Bone marrow (tissue), 2 donors: Measurements from ENCODE around the gene COQ10B.
A peak's percentile ranks its signal among the peaks of the same experiment; 100 is the strongest.
"Not testable (repeated sequence)": the region's sequence is repeated elsewhere in the genome, so short reads cannot be mapped to it uniquely, and the experiment has no call there.

Source experiments
- DNase-seq, 2 donors: peaks; one replicate each; lab custom pipeline; 2025; lab: John Stamatoyannopoulos, UW

The COQ10B gene

DNA sequence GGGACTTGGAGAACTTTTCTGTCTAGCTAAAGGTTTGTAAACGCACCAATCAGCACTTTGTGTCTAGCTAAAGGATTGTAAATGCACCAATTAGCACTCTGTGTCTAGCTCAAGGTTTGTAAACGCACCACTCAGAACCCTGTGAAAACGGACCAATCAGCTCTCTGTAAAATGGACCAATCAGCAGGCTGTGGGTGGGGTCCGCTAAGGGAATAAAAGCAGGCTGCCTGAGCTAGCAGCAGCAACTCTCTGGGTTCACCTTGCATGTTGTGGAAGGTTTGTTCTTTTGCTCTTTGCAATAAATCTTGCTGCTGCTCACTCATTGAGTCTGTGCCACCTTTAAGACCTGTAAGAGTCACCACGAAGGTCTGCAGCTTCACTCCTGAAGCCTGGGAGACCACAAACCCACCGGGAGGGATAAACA, 2.4 kb upstream of the COQ10B start:
- DNase-seq: not testable (repeated sequence)

DNA sequence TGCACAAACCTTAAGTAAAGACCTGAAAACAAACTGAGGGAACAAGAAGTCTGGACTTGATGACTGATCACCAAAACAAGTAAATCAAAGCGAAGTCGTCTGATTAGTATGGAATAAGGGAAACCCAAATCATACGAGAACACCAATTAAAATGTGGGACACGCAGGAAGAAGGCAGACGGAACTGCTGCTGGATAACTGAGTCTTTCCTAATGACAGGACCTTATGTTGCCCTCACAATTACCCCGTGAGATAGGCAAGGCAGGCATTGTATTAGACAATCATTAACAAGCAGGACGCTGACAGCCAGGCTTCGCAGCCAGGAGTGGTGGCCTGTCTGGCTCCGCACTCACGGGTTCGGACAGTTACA, 614 bp upstream of the COQ10B start:
- no peak for DNase-seq

DNA sequence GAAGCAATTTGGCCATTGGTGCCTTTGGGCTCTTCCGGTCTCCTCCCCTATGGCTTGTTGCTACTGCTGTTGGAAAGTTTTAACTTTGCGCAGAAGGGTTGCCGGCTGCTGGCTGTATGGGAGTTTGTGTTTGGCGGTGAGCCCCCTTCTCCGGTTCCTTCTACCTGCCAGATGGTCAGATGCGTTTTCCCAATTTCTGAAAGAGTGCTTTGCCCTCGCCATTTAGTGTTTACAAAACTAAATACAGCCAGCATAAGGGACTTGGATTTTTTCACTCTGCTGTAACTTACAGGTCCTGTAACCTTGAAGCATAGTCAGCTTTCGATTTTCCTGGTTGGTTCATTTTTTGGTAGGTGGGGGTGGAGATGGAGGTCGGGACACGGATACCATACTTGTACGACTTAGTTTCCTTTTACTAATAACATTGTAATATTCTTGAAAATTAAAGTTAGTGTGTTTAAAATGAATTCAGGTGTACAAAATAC, 604 bp downstream of the COQ10B start:
- no peak for DNase-seq

DNA sequence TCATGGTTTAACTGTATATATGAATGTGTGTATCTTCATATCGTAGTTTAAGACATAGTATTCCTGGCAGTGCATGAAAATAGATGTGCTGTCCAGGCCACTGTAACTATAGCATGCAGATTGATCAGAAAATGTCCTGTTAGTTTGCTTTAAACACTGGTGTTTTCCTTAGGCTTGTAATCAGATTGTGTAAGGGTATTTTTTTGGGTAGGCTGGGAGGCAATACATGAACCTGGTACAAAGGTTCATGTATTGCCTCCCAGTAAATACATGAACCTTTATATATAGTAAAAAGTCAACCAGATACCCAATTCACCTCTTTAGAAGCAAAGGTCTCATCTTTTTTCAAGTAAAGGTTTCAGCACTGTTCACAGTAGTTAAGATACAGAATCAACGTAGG, 1.6 kb downstream of the COQ10B start:
- no peak for DNase-seq

DNA sequence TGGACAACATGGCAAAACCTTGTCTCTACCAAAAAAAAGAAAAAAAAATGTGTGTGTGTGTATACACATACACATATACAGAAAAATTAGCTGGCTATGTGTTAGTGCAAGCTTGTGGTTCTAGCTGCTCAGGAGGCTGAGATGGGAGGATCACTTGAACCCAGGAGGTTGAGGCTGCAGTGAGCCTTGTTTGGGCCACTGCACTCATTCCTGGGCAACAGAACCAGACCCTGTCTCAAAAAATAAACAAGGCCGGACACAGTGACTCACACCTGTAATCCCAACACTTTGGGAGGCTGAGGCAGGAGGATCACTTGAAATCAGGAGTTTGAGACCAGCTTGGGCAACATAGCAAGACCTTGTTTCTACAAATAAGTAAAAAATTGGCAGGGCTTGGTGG, 2.1 kb downstream of the COQ10B start:
- DNase-seq: no peak

DNA sequence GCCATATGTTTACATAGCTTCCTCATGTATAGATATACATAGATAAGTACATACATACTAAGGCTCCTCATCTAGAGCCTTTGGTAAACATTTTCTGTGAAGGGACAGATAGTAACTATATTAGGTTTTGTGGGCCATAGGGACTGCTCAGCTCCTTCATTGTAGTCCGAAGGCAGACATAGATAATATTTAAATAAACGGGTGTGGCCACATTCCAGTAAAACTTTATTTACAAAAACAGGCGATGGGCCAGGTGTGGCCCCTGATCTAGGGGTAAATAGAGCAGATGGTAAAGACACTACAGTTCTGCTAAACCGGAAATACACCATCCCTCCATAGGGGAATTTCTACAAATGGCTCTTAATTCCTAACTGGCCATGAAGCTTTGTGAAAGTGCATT, 7.3 kb downstream of the COQ10B start:
- DNase-seq: no peak

DNA sequence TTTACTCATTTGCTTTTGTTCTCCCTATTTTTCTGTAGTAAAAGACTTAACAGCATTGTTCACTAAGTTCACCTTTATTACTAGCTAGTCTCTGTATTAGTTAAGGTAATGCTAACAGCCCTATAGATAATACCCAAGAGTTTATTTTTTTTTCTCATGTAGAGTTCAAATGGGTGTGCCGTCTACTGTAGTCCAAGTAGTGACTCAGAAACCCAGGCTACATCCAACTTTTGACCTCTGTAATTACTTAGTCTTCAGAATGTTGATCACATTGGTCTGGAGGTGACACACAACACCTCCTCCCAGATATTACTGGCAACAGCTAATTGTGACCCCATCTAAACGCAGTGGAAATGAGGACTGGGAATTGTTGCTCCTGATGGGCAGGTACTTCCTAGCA, 7.7 kb downstream of the COQ10B start:
- no peak for DNase-seq

DNA sequence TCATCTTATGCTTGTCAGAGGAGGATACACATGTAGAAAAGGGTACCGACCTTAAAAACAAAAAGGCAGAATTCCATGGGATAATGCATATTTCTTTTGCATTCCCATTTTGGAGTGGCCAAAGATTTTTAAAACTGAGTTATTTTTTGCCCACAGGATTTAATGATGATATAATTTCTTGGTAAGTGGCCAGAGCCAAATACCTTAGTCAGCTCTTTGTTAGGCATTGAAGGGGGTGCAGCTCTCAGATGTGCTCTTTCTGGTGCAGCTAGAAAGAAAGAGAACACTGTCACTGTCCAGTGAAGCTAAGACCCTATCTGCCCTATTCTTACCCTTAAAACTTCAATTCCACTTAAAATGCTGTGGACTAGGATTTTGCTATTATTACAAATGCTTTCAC, 10.8 kb downstream of the COQ10B start:
- no peak for DNase-seq

DNA sequence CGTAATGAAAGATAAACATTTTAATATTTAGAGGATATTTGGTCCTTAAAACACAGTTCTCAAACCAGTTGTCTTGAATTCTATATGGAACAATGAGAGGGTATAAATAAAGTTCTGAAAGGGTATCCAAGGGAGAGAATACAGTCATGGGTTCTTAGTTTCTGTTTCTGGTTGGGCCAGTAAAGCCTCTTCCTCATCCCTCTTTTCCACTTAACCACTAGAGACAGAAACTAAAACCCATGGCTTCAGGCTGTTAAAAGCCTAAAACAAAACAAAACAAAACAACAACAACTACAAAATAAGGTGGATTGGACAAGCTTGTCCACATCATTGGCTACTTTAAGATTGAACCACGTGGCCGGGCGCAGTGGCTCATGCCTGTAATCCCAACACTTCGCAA, 18.8 kb downstream of the COQ10B start:
- no peak for DNase-seq

DNA sequence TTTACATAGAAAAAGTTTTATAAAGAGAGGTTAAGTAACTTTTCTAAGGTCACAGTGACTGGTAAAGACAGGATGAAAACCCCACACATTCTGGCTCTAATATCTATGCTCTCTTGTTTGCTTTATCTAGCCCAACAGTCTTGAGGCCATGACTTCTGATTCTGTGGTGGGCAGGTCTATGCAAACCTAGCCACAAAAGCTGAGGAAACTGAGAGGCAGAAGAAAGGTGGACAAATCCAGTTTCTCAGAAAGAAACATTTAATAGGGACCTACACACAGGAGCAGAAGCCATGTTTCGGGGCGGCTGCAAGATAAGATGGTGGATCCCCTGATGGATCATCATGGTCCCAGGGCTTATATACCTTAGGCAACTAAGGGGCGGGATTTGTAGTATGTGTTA, 24.4 kb downstream of the COQ10B start:
- DNase-seq: no peak

DNA sequence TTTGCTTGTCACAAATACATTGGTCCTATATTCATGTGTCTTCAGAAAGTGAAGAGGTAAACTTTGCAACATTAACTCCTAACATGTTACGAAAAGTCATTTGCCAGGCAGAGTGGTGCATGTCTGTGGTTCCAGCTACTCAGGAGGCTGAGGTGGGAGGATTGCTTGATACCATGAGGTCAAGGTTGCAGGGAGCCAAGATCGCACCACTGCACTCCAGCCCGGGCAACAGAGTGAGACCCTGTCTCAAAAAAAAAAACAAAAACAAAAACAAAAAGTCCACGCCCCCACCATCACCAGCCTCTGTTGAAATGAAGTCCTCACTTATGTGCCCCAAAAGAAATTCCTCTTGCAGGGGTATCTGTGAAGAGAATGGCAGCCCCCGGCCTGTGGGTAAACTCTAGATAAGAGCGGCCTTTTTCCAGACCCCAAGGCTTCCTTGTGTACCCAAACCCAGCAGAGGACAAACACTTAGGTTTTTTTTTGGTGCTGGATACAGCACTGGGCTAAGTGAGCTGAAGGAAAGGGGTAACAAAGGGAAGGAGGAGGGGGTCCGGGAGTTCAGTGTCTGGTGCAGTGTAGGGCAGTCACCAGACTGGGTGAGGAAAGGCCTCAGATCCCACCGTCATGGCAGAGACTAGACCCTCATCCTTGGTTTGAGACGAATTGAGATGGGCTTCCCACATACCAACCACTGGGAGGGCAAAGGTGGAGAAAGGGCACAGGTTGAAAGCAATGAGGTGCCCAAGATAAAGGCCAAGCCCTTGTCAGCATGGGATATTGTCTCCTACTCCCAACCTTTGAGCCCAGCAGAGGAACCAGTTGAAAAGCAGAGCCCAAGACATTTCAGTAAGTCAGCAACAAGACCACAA, 27.0 kb downstream of the COQ10B start:
- DNase-seq: no peak

DNA sequence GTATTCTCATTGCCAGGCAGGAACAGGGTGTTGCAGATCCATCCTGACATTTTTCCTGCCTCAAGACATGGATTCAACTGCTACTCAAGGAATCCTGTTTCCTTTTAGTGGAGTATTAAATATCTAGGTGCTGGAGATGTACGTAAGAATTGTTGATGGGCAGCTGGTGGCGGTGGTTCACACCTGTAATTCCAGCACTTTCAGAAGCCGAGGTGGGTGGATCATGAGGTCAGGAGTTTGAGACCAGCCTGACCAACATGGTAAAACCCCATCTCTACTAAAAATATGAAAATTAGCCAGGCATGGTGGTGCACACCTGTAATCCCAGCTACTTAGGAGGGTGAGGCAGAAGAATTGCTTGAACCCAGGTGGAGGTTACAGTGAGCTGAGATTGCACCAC, 30.9 kb downstream of the COQ10B start:
- not testable (repeated sequence) for DNase-seq

DNA sequence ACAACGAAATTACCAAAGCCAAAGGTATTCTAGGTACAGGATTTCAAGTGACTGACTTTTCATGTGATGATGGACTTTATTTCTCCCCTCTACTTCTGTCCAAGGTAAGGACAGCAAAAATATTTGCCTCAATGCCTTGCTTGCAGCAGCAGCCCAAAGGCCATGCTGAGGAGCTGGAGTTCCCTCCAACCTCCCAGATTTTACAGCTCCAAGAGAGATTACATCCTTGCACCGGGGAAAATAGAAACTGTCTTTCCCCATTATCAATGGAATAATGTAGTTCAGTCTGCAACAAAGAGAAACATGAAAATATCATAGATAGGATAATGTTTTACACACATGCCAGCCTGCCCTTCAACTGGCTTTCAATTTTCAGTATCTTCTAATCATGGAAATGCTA, 32.8 kb downstream of the COQ10B start:
- no peak for DNase-seq

DNA sequence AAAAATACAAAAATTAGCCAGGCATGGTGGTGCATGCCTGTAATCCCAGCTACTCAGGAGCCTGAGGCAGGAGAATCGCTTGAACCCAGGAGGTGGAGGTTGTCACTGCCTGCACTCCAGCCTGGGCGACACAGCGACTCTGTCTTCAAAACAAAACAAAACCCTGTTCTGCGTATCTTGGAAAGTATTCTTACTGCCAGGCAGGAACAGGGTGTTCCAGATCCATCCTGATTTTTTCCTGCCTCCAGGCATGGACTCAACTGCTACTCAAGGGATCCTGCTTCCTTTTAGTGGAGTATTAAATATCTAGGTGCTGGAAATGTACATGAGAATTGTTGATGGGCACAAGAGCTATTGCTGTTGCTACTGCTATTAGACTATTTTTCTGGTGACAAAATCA, 34.0 kb downstream of the COQ10B start:
- no peak for DNase-seq

DNA sequence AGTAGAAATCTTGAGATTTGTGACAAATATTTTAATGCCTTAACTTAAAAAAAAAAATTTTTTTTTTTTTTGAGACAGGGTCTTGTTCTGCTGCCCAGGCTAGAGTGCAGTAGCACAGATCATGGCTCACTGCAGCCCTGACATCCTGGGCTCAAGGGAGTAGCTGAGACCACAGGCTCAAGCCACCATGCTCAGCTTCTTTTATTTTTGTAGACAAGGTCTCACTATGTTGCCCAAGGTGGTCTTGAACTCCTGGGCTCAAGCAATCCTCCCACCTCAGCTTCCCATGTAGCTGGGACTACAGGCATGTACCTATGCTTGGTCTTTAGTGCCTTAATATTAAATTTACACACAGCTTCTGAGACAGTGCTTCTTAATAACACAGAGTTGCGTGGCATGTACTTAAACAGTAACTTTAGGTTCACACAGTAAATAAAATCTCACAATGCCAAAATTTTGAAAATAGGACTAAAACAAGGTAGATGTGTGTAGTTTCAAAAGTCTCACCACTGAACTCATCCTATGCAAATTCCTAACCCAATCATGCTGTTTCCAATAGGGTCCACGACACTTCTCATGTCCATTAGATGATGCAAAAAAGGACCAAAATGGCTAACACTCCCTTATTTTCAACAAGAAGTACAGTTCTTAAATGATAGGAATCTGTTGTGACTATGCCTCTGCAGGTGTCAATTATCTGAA, 42.2 kb downstream of the COQ10B start:
- no peak for DNase-seq

DNA sequence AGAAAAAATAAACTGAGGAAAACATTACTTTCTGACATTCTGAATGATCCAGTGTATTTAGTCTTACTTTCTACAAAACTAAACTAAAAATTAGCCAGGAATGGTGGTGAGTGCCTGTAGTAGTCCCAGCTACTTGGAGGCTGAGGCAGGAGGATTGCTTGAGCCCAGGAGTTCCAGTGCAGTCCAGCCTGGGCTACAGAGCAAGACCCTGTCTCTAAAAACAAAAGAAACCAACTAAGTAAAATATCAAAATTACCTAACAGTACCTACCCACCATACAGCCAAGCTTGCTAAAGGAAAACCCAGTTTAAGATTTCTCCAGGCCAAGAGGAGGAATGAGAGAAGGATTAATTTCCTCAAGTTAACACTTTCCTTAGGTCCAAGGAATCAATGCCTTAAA, 43.3 kb downstream of the COQ10B start:
- DNase-seq: no peak

DNA sequence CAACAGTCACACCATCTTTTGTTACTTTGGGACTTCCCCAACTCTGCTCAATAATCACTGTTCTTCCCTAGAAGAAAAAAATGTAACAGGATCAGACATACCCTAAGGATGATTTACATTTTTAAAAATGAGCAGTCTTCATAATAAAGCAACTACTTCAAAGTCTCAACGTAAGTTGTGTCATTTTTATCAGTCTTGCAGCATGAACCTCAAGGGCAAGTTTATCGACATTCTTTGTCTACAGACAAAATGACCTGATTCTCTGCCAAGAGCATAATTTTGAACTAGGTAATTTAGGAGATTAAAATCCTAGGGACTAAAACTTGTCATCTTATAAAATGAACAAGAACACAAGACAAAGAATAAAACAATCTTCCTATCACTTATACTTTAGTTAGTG, 44.0 kb downstream of the COQ10B start:
- DNase-seq: no peak

DNA sequence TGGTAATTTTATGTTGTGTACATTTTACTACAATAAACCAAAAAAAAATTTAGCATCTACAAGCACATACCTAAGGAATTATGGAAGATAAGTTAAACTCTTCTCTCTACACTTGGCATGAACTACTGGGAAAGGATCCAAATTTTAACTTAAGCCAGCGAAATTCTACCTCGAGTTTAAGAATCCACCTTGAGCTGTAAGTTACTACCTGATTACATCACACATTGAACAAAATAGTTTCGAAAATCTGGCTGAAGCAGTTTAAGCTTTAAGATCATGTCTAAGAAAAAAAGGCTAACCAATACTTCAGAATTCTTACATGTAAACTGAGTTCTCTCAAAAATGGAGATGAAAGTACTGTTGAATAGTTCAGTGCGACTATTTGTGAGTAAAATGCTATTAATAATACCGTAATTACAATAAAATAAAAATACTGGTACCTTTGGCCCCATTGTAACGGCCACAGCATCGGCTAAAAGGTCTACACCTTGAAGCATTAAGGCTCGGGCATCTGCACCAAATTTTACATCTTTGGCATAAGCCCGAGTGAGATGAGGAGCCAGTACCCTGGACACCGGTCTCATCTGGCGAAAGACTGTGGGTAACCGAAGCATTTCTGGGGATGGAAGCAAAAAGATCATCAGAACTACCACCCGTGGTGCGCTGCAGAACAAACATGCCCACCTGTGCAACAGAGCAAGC, 45.0 kb downstream of the COQ10B start:
- DNase-seq: no peak

DNA sequence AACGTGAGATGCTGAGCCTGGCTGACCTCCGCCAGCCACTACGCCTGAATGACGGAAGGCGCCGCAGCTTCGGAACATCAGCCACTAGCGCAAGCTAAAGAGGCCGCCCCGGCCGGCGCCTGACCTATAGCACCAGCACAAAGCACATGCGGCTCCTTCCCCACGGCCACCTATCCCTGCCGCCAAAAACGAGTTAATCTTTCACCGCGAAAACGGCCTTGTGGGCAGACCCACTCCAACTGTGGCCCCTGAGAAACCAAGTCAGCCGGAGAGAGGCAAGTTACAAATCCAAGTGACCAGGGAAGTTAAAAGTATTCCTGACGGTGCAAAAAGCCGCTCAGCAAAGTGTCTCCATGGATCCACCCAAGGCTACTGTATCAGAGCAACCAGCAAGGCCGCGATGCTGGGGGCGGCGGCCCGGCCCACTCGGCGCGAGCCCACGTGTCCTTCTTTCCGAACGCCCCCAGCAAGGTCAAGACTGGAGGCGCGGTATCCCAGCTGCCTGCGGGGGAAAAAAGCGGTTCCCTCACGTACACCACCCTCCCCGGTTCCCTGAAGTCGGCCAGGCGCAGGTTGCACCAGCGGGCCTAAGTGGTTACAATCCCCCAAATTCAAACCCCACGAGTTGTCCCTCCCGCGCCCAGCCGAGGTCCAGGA, 45.7 kb downstream of the COQ10B start:
- DNase-seq: peak in 1 of 2 donors; percentile 63

DNA sequence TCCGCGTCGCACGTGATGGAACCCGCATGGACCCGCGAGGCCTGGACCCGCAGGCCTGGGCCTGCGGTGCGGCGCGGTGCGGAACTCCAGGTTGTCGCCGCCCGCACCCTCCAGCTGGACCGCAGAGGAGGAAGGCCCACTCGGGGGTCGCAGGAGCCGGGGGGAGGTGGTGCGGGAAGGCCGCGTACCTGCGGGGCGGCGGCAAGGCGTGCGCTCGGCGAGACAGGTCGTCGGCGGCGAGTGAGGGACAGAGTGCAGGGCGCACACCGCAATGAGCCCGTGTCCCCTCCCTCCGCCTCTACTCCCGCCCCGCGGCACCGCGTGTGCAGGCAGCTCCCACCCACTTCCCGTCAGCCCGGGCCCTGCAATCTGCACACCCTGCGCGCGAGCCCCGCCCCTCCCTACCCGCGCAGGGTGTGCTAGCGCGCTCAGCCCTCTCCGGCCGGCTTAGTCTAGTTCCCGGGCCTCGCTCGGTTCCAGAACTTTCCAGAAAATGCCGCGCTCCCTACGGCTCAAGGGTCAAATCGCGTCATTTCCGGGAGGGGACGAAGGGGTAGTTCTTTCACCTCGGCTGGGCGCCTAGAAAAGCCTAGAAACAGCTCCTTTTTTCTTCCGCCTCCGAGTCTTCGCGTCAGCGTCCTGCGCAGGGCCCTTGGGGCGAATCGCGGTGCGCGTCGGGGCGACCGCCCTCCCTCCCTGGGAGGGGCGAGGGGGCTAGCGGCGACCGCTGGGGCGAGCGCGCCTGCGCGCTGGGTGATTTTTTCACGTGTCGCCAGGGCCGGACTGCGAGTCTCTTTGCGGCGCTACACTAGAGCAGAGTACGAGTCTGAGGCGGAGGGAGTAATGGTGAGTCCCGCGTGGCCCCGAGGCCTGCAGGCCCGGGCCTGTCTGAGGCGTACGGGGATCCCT, 46.5 kb downstream of the COQ10B start, which contains the start of the genes HSPD1 and HSPE1:
Gene HSPD1, minus strand, starts transcription at position 247 of the 909 bp plus-strand sequence. CDS start 992 bp downstream, outside the sequence.
Gene HSPE1, plus strand, starts transcription at position 786 of the 909 bp plus-strand sequence. Its CDS starts 58 bp downstream, at position 844.
- peak; percentile 91 to 99 for DNase-seq
